Measurements from ENCODE around the gene RAB40A.

RAB40A gene

DNA sequence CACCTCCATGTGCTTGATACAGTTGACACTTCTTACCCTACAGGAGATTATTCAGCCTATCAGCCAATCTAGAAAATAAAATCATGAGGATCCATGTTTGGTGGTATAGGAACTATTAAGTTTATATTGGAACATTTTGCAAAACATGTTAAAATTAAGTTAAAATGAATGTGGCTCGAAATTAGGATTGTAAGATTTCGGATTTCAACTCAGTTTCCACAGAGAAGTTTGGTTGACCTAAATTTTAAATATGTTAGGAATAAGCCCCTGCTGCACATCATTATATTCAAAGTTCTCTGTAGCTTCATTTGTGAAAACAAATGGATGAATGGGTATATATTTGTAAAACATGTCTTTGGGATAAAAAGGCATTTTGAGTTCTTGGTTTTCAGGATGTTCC is at the start of gene RAB40A:
Gene RAB40A (minus strand): TSS at position 101 of the 400 bp plus-strand sequence. CDS start 18,733 bp downstream, outside the sequence.
- DNase-seq (ENCODE audit: low spot score): no peak

DNA sequence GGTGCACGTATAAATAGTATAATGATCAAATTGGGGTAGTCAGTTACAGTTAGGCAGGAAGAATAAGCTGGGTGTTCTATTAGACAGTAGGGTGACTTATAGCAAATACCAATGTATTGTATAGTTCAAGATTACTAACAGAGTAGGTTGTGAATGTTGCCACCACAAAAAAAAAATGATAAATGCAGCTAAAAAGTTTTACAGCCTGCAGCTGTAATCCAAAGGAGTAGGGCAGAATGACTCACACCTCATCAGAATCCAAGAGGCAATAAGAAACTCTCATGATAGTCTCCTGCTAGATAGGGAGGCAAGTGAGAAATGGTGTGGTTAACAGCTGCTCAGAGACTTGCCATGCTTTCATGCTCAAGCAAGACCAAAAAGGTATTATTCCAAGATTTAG is 46.5 kb upstream of the RAB40A start:
- no peak for DNase-seq (ENCODE audit: low spot score)

DNA sequence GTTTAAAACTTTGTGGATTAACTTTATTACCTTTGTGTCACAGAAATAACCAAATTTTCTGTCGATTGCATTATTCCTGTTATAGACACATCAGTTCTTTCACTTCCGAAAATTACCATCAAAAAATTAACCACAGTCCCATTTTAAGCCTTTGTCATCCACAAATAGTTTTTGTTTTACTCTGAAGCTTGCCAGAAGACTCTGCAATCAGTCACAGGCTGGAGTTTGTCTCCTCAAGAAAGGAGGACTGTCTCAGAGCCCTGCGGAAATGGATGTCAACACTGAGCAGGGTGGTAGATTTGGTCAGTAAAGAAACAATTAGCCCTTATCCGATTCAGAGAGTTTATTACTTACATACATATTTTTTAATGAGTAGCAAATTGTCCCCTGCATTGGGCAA is 45.9 kb upstream of the RAB40A start:
- DNase-seq (ENCODE audit: low spot score): no peak

- no peak for DNase-seq (ENCODE audit: low spot score)
Measured at GRCh38 chrX:103562801-103563200, 43.5 kb upstream of the RAB40A start.

DNA sequence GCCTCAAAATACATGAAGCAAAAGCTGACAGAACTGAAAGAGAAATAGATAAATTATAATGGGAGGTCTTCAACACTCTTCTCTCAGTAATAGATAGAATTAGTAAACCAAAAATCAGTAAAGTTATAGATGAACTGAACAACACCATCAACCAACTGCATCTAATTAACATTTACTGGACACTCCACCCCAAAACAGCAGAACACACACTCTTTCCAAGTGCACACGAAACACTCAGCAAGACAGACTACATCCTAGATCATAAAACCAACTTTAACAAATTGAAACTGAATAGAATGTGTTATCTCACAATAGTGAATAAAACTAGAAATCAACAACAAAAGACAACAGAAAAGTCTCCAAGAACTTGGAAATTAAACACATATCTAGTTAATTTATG is 41.0 kb upstream of the RAB40A start:
- no peak for DNase-seq (ENCODE audit: low spot score)

- no peak for DNase-seq (ENCODE audit: low spot score)
Measured at GRCh38 chrX:103556963-103557612, 37.8 kb upstream of the RAB40A start.

GRCh38 chrX:103554687-103555424 is 35.6 kb upstream of the RAB40A start:
- no peak for DNase-seq (ENCODE audit: low spot score)

DNA sequence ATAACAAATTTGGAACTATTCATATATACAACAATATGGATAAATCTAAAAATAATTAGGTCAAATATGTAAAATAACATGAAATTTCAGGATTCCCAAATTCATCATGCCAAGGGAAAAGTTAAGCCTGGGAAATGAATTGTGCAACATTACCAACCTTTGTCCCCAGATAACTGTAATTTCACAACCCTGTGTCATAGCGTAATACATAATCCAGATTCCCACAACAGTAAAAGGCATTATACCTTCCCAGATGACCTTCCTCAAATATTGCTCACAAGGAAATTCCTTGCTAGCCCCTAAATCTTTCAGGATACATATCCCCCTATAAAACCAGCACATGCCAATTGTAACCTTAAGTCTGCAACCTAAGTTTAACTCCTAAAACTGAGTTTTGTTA is 32.9 kb upstream of the RAB40A start:
- no peak for DNase-seq (ENCODE audit: low spot score)

- DNase-seq (ENCODE audit: low spot score): no peak
Measured at GRCh38 chrX:103550415-103551051, 31.2 kb upstream of the RAB40A start.

- no peak for DNase-seq (ENCODE audit: low spot score)
Measured at GRCh38 chrX:103549916-103550315, 30.6 kb upstream of the RAB40A start.

DNA sequence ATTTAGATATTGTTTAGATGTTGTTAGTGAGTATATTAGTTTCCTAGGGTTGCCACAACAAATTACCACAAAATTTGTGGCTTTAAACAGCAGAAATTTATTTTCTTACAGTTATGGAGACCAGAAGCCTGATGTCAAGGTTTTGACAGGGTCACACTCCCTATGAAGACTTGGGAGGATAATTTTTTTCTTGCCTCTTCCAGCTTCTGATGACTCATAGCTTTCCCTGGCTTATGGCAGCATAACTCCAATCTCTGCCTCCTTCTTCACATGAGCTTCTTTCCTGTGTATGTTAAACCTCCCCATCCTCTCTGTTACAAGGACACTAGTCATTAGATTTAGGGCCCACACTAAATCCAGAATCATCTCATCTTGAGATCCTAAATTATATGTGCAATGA is 20.9 kb upstream of the RAB40A start:
- no peak for DNase-seq (ENCODE audit: low spot score)

- no peak for DNase-seq (ENCODE audit: low spot score)
Measured at GRCh38 chrX:103539695-103540094, 20.4 kb upstream of the RAB40A start.

DNA sequence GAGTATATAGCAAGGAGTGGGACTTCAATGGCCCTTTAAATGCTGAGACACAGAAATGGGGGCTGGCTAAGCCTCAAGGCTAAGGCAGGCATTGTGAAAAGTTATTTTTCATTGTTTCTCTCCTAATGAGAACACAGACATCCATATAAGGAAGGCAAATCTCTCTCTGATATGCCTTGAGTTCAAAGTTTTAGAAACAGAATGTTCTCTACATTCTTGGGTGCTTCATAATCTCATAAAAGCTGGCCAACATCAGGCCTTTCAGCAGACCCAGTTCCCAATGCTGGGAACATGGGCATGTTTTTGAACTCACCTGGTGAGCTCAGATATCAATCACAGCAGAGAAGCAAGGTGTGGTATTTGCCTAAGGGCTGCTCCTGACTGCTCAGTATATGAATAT is 19.4 kb upstream of the RAB40A start:
- DNase-seq (ENCODE audit: low spot score): no peak

- DNase-seq (ENCODE audit: low spot score): no peak
Measured at GRCh38 chrX:103537871-103538387, 18.6 kb upstream of the RAB40A start.

DNA sequence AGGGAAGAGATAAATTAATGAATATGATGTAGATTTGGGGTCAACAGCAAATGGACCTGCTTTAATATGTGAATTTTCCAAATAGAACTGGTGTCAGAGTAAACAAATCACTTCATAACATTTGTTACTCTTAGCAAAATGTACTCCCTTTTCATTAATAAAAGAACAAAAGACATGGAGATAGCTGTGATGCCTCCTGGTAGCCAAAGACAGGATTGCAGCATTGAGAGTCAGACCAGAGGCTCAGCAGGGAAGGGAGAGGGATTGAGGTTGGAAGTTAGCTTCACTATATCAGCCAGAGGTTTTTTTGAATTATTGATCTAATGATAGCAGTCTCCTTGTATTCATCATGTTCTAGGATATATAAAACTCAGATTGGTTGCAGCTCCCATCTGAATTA is 17.4 kb upstream of the RAB40A start:
- no peak for DNase-seq (ENCODE audit: low spot score)

DNA sequence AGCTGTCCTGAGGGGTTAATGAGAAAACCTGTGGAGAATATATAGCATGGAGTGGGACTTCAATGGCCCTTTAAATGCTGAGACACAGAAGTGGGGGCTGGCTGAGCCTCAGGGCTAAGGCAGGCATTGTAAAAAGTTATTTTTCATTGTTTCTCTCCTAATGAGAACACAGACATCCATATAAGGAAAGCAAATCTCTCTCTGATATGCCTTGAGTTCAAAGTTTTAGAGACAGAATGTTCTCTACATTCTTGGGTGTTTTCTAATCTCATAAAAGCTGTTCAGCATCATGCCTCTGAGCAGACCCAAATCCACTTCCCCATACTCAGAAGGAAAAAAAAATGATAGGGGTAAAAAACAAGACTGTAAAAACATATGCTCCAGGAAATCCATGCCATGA is 16.8 kb upstream of the RAB40A start:
- DNase-seq (ENCODE audit: low spot score): no peak

DNA sequence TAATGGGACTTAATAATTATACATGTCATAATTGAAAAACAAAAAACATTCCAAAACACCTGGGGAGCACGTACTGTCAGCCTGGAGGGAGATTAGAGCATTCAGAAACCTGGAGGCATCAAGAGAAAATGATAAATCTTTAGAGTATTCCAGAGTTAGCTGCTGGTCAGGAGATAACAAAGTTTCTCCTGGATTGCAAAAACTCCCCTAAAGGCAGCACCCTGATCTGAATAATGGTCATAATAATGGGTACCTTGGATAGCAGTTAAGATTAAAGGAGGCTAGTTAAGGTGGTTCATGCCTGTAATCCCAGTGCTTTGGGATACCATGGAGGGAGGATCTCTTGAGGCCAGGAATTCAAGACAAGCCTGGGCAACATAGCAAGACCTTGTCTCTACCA is 15.9 kb upstream of the RAB40A start:
- no peak for DNase-seq (ENCODE audit: low spot score)

- no peak for DNase-seq (ENCODE audit: low spot score)
Measured at GRCh38 chrX:103533511-103534216, 14.4 kb upstream of the RAB40A start.

GRCh38 chrX:103531002-103531401 is 11.7 kb upstream of the RAB40A start:
- DNase-seq (ENCODE audit: low spot score): no peak

DNA sequence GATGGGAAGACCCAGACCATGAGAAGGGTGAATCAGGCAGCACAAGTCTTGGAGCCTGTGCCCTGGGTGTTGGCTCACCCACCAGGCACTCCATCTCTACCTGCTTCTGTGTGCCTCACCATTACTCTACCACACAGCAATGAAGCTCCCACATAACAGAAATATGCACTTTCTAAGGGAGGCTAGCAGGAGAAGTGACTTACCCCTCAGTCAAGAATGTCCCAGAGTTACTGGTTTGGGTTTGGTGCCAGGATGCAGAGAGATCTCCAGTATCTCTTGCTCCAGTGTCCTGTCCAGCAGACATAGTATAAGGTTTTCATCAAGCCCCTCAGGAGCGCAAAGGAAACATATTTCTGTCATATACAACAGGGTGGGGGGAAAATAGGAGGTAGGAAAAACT is 11.3 kb upstream of the RAB40A start:
- DNase-seq (ENCODE audit: low spot score): no peak

GRCh38 chrX:103529550-103529949 is 10.3 kb upstream of the RAB40A start:
- no peak for DNase-seq (ENCODE audit: low spot score)

DNA sequence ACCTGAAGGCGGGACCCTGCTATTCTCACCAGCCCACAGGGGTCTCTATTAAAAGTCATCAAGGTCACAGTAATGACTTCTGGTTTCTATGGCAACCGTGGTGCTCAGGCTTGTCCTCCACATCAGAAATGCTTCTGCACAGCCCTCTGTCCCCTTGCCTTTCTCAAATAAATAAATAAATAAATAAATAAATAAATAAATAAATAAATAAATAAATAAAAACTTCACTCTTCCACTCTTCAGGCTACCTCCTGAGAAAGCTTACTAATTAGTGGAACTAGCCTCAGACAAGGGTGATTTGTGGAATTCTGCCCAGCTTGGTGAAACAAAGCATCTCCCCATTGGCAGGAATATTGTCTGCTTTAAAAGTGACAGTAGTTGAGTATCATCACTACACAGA is 5.5 kb upstream of the RAB40A start:
- no peak for DNase-seq (ENCODE audit: low spot score)

DNA sequence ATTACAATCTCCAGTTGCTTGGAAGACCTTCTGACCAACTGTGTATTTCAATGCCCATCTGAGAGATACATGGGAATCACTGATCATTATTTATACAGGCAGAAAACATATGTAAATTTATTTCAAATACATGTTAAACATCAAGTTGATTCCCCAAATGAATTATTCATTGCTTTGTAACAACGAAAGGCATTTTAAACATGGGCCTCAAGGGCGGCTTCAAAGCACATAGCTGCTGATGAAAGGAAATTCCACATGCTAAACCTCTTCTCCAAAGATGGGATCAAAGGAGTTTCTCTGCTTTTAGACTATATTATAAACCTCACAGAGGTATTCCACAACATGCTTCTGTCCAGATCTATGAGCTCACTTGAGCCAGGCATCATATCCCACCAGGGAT is 4.3 kb upstream of the RAB40A start:
- DNase-seq (ENCODE audit: low spot score): no peak
